Ovary (tissue), 10 donors: Measurements from ENCODE around the gene GOLGA8R. TPM values are rescaled to one million over a fixed set of nuclear protein-coding genes. Genes with fewer than 3 reads are reported as not detected.
A peak's percentile ranks its signal among the peaks of the same experiment; 100 is the strongest.
"Not testable (repeated sequence)": the region's sequence is repeated elsewhere in the genome, so short reads cannot be mapped to it uniquely, and the experiment has no call there.

Source experiments
- DNase-seq, 5 donors: peaks; one replicate each; pipeline ENCODE4 v3.0.0-alpha.2; 2019 to 2020
- H3K27ac ChIP-seq, 2 donors: fragments of 200-600 bp; one replicate each; pipeline versions ENCODE4 v1.5.1 to v1.8.0; 2019 to 2022
- H3K27me3 ChIP-seq: fragments of 200-600 bp; one replicate; pipeline ENCODE4 v1.8.0; 2022
- H3K36me3 ChIP-seq: fragments of 200-600 bp; sonication (generic); one replicate; pipeline ENCODE4 v1.5.1; 2019
- H3K4me1 ChIP-seq: one replicate; pipeline ENCODE4 v1.8.1; 2013; ENCODE audit warnings: mild to moderate bottlenecking, moderate library complexity; ENCODE audit not compliant: insufficient read depth
- H3K4me3 ChIP-seq: fragments of 200-600 bp; sonication (generic); one replicate; pipeline ENCODE4 v1.5.1; 2017
- H3K9me3 ChIP-seq, 2 donors: fragments of 200-600 bp in 1 of 2; sonication (generic) in 1 of 2; one replicate each; pipeline versions ENCODE4 v1.5.1 to v1.8.1; 2013 to 2019; ENCODE audit warnings: mild to moderate bottlenecking in 1 of 2, moderate library complexity in 1 of 2
- WGBS, 3 donors: extraction: QIAGEN DNeasy Blood & Tissue Kit in 1 of 3; methylation state at CpG; one replicate each; pipeline versions ENCODE4 v1.1.5 to v1.1.7; 2013 to 2017; 5-methylcytosine and 5-hydroxymethylcytosine counted together
- intact Hi-C, 4 donors: fragments of 100-400 bp; cut with DNase I; formaldehyde crosslinking; loops; one replicate each; pipeline versions ENCODE4 v1.11.0 to v1.15.1; 2022 to 2023
- long read RNA-seq, 3 donors: library from polyadenylated mRNA in 2 of 3; unstranded in 2 of 3; transcript quantifications; one replicate each; pipeline ENCODE4 v2.0.0 and lab custom pipeline, GENCODE V29; 2021 to 2026
- polyA plus RNA-seq, 2 donors: library from polyadenylated mRNA; stranded (reverse); fragments of 200-250 nt in 1 of 2; fragments of 350-450 nt in 1 of 2; fragmentation: Illumina TruSeq in 1 of 2; extraction: RNeasy Lipid Tissue Mini Kit (QIAGEN cat#74804) in 1 of 2; gene quantifications; one replicate each; pipeline ENCODE4 v1.2.3, GENCODE V29; 2013 to 2014
- total RNA-seq, 7 donors: library from RNA; depleted of rRNA in 2 of 7; stranded (reverse); fragments of >200 nt in 2 of 7; fragmentation: NEBNext Ultra II Directional in 3 of 7; extraction: Animal tissue kit (Norgen Biotek cat#: 25700) in 3 of 7; gene quantifications; one replicate each; pipeline versions ENCODE4 v1.1.0 to v1.2.4, GENCODE V29; 2016 to 2023
- donor health status: DM: no; HTN: no; CAD: no; lungs with moderate emphysema.
- donor health status: DM: no; HTN: no; CAD: no.
- donor health status: Bipolar disorder and iron deficiency.
- donor health status: DM: yes; HTN: yes; CAD: no.
- donor health status: DM: no; HTN: no; CAD: no.
- donor health status: DM: yes; HTN: yes; CAD: no.

The GOLGA8R gene
- 1 to 10 TPM; 3.0 to 7.8 (median 5.1) TPM for total RNA-seq
- 1 to 10 TPM; 2.1 to 2.6 TPM for polyA plus RNA-seq
- long read RNA-seq, donor 1, partial matches to known transcripts: 1 of 2 reads
- long read RNA-seq, donor 1, other reads (novel, unspliced or antisense): 1 of 2 reads
- long read RNA-seq, donor 2: 0 reads
- long read RNA-seq, donor 3: 0 reads

- H3K36me3 ChIP-seq, intact Hi-C loops, H3K9me3 ChIP-seq, DNase-seq, H3K4me3 ChIP-seq, H3K27me3 ChIP-seq, H3K27ac ChIP-seq, H3K4me1 ChIP-seq: not testable (repeated sequence)
- WGBS, 3 donors: no CpG with 5 or more reads among the region's 7 CpGs
Observed at GRCh38 chr15:30414160-30414559, at the start of gene GOLGA8R. Gene GOLGA8R (minus strand): TSS chr15:30414260. CDS start chr15:30414162, 98 bp downstream.

- H3K36me3 ChIP-seq, H3K27ac ChIP-seq, intact Hi-C loops, H3K27me3 ChIP-seq, H3K4me1 ChIP-seq, H3K4me3 ChIP-seq, H3K9me3 ChIP-seq, DNase-seq: not testable (repeated sequence)
- WGBS, 3 donors: no CpG with 5 or more reads among the region's 1 CpG
Observed at GRCh38 chr15:30463849-30464248, 49.8 kb upstream of the GOLGA8R start.

GRCh38 chr15:30462176-30462575 is 48.1 kb upstream of the GOLGA8R start:
- H3K27ac ChIP-seq, H3K9me3 ChIP-seq, H3K4me3 ChIP-seq, intact Hi-C loops, H3K36me3 ChIP-seq, DNase-seq, H3K4me1 ChIP-seq, H3K27me3 ChIP-seq: not testable (repeated sequence)
- WGBS, 3 donors: no CpG with 5 or more reads among the region's 9 CpGs

- intact Hi-C loops, H3K4me1 ChIP-seq, H3K27ac ChIP-seq, H3K9me3 ChIP-seq, H3K4me3 ChIP-seq, H3K27me3 ChIP-seq, H3K36me3 ChIP-seq, DNase-seq: not testable (repeated sequence)
Observed at GRCh38 chr15:30452702-30453101, 38.6 kb upstream of the GOLGA8R start.

GRCh38 chr15:30438348-30438747 is 24.3 kb upstream of the GOLGA8R start:
- DNase-seq, H3K27me3 ChIP-seq, H3K4me1 ChIP-seq, H3K27ac ChIP-seq, H3K9me3 ChIP-seq, H3K36me3 ChIP-seq, intact Hi-C loops, H3K4me3 ChIP-seq: not testable (repeated sequence)
- 17 to 33% (median 20%) methylated on average over 1 to 2 of the region's 3 CpGs for WGBS, 3 donors

GRCh38 chr15:30435878-30436277 is 21.8 kb upstream of the GOLGA8R start:
- H3K36me3 ChIP-seq, H3K27me3 ChIP-seq, intact Hi-C loops, DNase-seq, H3K27ac ChIP-seq, H3K4me1 ChIP-seq, H3K9me3 ChIP-seq, H3K4me3 ChIP-seq: not testable (repeated sequence)
- 96 to 97% (median 97%) methylated on average over 3 to 4 of the region's 5 CpGs for WGBS, 3 donors

- H3K9me3 ChIP-seq, H3K27me3 ChIP-seq, DNase-seq, H3K4me1 ChIP-seq, intact Hi-C loops, H3K4me3 ChIP-seq, H3K27ac ChIP-seq, H3K36me3 ChIP-seq: not testable (repeated sequence)
- 87 to 97% (median 92%) methylated on average over 6 of the region's 6 CpGs for WGBS, 3 donors
Observed at GRCh38 chr15:30420723-30421122, 6.7 kb upstream of the GOLGA8R start.

- H3K4me3 ChIP-seq, intact Hi-C loops, H3K9me3 ChIP-seq, H3K4me1 ChIP-seq, H3K36me3 ChIP-seq, H3K27ac ChIP-seq, H3K27me3 ChIP-seq: not testable (repeated sequence)
- 82 to 94% (median 82%) methylated on average over 5 of the region's 6 CpGs for WGBS, 3 donors
- peak in 1 of 5 donors; percentile 1 for DNase-seq
Observed at GRCh38 chr15:30407636-30408035, 6.4 kb downstream of the GOLGA8R start.

- H3K27ac ChIP-seq, H3K4me1 ChIP-seq, H3K9me3 ChIP-seq, H3K36me3 ChIP-seq, H3K4me3 ChIP-seq, H3K27me3 ChIP-seq, intact Hi-C loops: not testable (repeated sequence)
- 0% methylated on average over 2 of the region's 6 CpGs; no CpG with 5 or more reads in 1 of the 3 donors for WGBS, 3 donors
- DNase-seq: peak in 4 of 5 donors; percentile 18 to 66 (median 34)
Observed at GRCh38 chr15:30398988-30399387, 15.1 kb downstream of the GOLGA8R start.

GRCh38 chr15:30393664-30393991 is 20.4 kb downstream of the GOLGA8R start:
- not testable (repeated sequence) for H3K4me3 ChIP-seq, DNase-seq

GRCh38 chr15:30392766-30393663 is 21.0 kb downstream of the GOLGA8R start, which contains the start of gene CHRFAM7A:
Gene CHRFAM7A (minus strand): TSS chr15:30393540. CDS start chr15:30383351, 10,189 bp downstream.
- DNase-seq, intact Hi-C loops: not testable (repeated sequence)
- no CpG with 5 or more reads among the region's 74 CpGs for WGBS, 3 donors

More at GRCh38 chr15:30393664-30393991, 20.4 kb downstream of the GOLGA8R start:
- H3K27ac ChIP-seq, H3K4me1 ChIP-seq, H3K36me3 ChIP-seq, H3K27me3 ChIP-seq, H3K9me3 ChIP-seq, intact Hi-C loops: not testable (repeated sequence)
- WGBS, 3 donors: no CpG with 5 or more reads among the region's 23 CpGs

GRCh38 chr15:30386318-30386887 is 27.7 kb downstream of the GOLGA8R start:
- intact Hi-C loops, H3K27me3 ChIP-seq, H3K4me1 ChIP-seq, H3K4me3 ChIP-seq, DNase-seq, H3K36me3 ChIP-seq, H3K27ac ChIP-seq, H3K9me3 ChIP-seq: not testable (repeated sequence)
- no CpG with 5 or more reads among the region's 6 CpGs for WGBS, 3 donors

More at GRCh38 chr15:30392766-30393663, 21.0 kb downstream of the GOLGA8R start, which contains the start of gene CHRFAM7A:
- not testable (repeated sequence) for H3K9me3 ChIP-seq, H3K4me1 ChIP-seq, H3K4me3 ChIP-seq, H3K36me3 ChIP-seq, H3K27me3 ChIP-seq, H3K27ac ChIP-seq
